Ovary (tissue), 9 donors: ENCODE measurements around the gene HPSE2. TPM values are rescaled to one million over a fixed set of nuclear protein-coding genes. Genes with fewer than 3 reads are reported as not detected.

Experiments
- DNase-seq, 5 donors: peaks; one replicate each; pipeline ENCODE4 v3.0.0-alpha.2; 2019 to 2020
- H3K27ac ChIP-seq, 2 donors: fragments of 200-600 bp; one replicate each; pipeline versions ENCODE4 v1.5.1 to v1.8.0; 2019 to 2022
- H3K27me3 ChIP-seq: fragments of 200-600 bp; one replicate; pipeline ENCODE4 v1.8.0; 2022
- H3K36me3 ChIP-seq: fragments of 200-600 bp; sonication (generic); one replicate; pipeline ENCODE4 v1.5.1; 2019
- H3K4me1 ChIP-seq: one replicate; pipeline ENCODE4 v1.8.1; 2013; ENCODE audit warnings: mild to moderate bottlenecking, moderate library complexity; ENCODE audit not compliant: insufficient read depth
- H3K4me3 ChIP-seq: fragments of 200-600 bp; sonication (generic); one replicate; pipeline ENCODE4 v1.5.1; 2017
- H3K9me3 ChIP-seq, 2 donors: fragments of 200-600 bp in 1 of 2; sonication (generic) in 1 of 2; one replicate each; pipeline versions ENCODE4 v1.5.1 to v1.8.1; 2013 to 2019; ENCODE audit warnings: mild to moderate bottlenecking in 1 of 2, moderate library complexity in 1 of 2
- CTCF ChIP-seq, 3 donors: fragments of 450-650 bp in 2 of 3; fragments of 200-600 bp in 1 of 3; IDR thresholded peaks; one replicate each; pipeline versions ENCODE4 v1.5.1 to v1.8.0; 2016 to 2022; ENCODE audit warnings: antibody characterized with exemption in 3 of 3, mild to moderate bottlenecking in 1 of 3
- EP300 ChIP-seq: sonication (generic); formaldehyde crosslinking; IDR thresholded peaks from one replicate; pipeline ENCODE4 v1.6.1; 2017; ENCODE audit warnings: antibody characterized with exemption
- POLR2A ChIP-seq: fragments of 450-650 bp; IDR thresholded peaks from one replicate; pipeline ENCODE4 v1.6.1; 2017; ENCODE audit warnings: antibody characterized with exemption, mild to moderate bottlenecking, moderate library complexity
- WGBS, 3 donors: extraction: QIAGEN DNeasy Blood & Tissue Kit in 1 of 3; methylation state at CpG; one replicate each; pipeline versions ENCODE4 v1.1.5 to v1.1.7; 2013 to 2017; 5-methylcytosine and 5-hydroxymethylcytosine counted together
- intact Hi-C, 4 donors: fragments of 100-400 bp; cut with DNase I; formaldehyde crosslinking; loops; one replicate each; pipeline versions ENCODE4 v1.11.0 to v1.15.1; 2022 to 2023
- polyA plus RNA-seq, 2 donors: library from polyadenylated mRNA; stranded (reverse); fragments of 200-250 nt in 1 of 2; fragments of 350-450 nt in 1 of 2; fragmentation: Illumina TruSeq in 1 of 2; extraction: RNeasy Lipid Tissue Mini Kit (QIAGEN cat#74804) in 1 of 2; gene quantifications; one replicate each; pipeline ENCODE4 v1.2.3, GENCODE V29; 2013 to 2014
- total RNA-seq, 7 donors: library from RNA; depleted of rRNA in 2 of 7; stranded (reverse); fragments of >200 nt in 2 of 7; fragmentation: NEBNext Ultra II Directional in 3 of 7; extraction: Animal tissue kit (Norgen Biotek cat#: 25700) in 3 of 7; gene quantifications; one replicate each; pipeline versions ENCODE4 v1.1.0 to v1.2.4, GENCODE V29; 2016 to 2023
- donor health status: DM: no; HTN: no; CAD: no; lungs with moderate emphysema.
- donor health status: DM: no; HTN: no; CAD: no.
- donor health status: Bipolar disorder and iron deficiency.
- donor health status: DM: yes; HTN: yes; CAD: no.
- donor health status: DM: no; HTN: no; CAD: no.
- donor health status: DM: yes; HTN: yes; CAD: no.

The HPSE2 gene
- total and polyA plus RNA-seq, 9 donors: 0.07 to 1.2 (median 0.12) TPM; not detected in 4

- no peak overlapping the region for H3K27ac ChIP-seq
- H3K4me1 ChIP-seq: no peaks in the 10 kb centered on the region
- 86 to 93% (median 87%) methylated on average over 1 of the region's 1 CpG for WGBS, 3 donors
- no peak for DNase-seq
- no peaks in the 10 kb centered on the region for H3K27me3 ChIP-seq
- intact Hi-C loops: no loop called here
- no peaks in the 10 kb centered on the region for H3K36me3 ChIP-seq
- H3K4me3 ChIP-seq: no peak overlapping the region
- TF ChIP-seq EP300 (no peak), CTCF (IDR thresholded peaks at IDR 0.05) (no peak), POLR2A (no peak)
- no peaks in the 10 kb centered on the region for H3K9me3 ChIP-seq
Observed at GRCh38 chr10:98833542-98833941, 402.1 kb downstream of the HPSE2 start.

- WGBS, 3 donors: 22 to 31% (median 23%) methylated on average over 2 of the region's 2 CpGs
Observed at GRCh38 chr10:98832738-98833137, 402.9 kb downstream of the HPSE2 start.

GRCh38 chr10:98832196-98832595 lies 403.5 kb downstream of the HPSE2 start:
- Histone ChIP-seq H3K27ac (no peak overlapping the region), H3K4me1 (no peaks in the 10 kb centered on the region), H3K36me3 (no peaks in the 10 kb centered on the region), H3K4me3 (no peak overlapping the region), H3K9me3 (no peaks in the 10 kb centered on the region), H3K27me3 (no peaks in the 10 kb centered on the region)
- DNase-seq: no peak
- TF ChIP-seq EP300: no peak
- TF ChIP-seq CTCF (IDR thresholded peaks at IDR 0.05): no peak
- TF ChIP-seq POLR2A: no peak
- intact Hi-C loops: no loop called here
- WGBS, 3 donors: 52 to 61% (median 54%) methylated on average over 3 of the region's 3 CpGs

More at GRCh38 chr10:98832738-98833137, 402.9 kb downstream of the HPSE2 start:
- H3K27me3 ChIP-seq: no peaks in the 10 kb centered on the region
- no peaks in the 10 kb centered on the region for H3K4me1 ChIP-seq
- H3K4me3 ChIP-seq: no peak overlapping the region
- H3K36me3 ChIP-seq: no peaks in the 10 kb centered on the region
- no peaks in the 10 kb centered on the region for H3K9me3 ChIP-seq
- no peak overlapping the region for H3K27ac ChIP-seq
- intact Hi-C loops: no loop called here
- DNase-seq: no peak
- TF ChIP-seq EP300 (no peak), POLR2A (no peak), CTCF (IDR thresholded peaks at IDR 0.05) (no peak)

- Histone ChIP-seq H3K4me3 (no peak overlapping the region), H3K4me1 (no peaks in the 10 kb centered on the region), H3K36me3 (no peaks in the 10 kb centered on the region), H3K27ac (no peak overlapping the region), H3K9me3 (no peaks in the 10 kb centered on the region), H3K27me3 (no peaks in the 10 kb centered on the region)
- 19 to 32% (median 21%) methylated on average over 1 of the region's 1 CpG for WGBS, 3 donors
- no peak for TF ChIP-seq POLR2A
- no peak for TF ChIP-seq EP300
- TF ChIP-seq CTCF (IDR thresholded peaks at IDR 0.05): no peak
- intact Hi-C loops: no loop called here
- DNase-seq: no peak
Observed at GRCh38 chr10:98831391-98831790, 404.3 kb downstream of the HPSE2 start.

- no peaks in the 10 kb centered on the region for H3K9me3 ChIP-seq
- intact Hi-C loops: no loop called here
- no peak for DNase-seq
- H3K4me1 ChIP-seq: no peaks in the 10 kb centered on the region
- no peaks in the 10 kb centered on the region for H3K27me3 ChIP-seq
- no peak overlapping the region for H3K4me3 ChIP-seq
- TF ChIP-seq CTCF (IDR thresholded peaks at IDR 0.05): no peak
- TF ChIP-seq POLR2A: no peak
- no peaks in the 10 kb centered on the region for H3K36me3 ChIP-seq
- H3K27ac ChIP-seq: no peak overlapping the region
Observed at GRCh38 chr10:98825741-98826140, 409.9 kb downstream of the HPSE2 start.
